ENCODE measurements around the gene AIF1.

AIF1 gene

DNA sequence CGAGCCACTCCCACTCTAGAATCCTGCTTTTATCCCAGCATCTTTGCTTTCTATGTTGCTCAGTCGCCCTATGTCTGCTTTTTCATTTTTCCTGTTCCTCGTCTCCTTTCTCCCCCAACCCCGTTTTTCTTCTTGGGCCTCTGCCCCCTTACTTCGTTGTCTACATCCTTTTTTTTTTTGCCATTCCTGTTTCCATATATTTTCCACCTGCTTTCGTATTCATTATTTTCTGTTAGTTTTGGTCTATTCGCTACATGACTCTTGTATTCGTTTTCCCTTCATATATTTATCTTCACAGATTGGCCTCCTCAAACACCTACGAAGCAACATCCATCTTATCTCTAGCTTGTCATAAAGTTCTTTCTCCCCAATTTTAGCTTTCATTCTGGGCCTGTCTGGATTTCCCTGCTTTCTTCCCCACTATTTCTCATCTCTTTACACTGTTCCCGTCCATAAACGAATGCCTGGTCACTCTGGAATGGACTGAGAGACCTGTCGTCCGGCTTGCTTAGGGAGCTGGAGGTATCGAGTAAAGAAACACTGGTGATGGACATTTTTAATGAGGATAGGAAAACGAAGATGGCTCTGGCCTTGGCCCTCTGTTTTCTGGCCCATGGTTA, 6.4 kb downstream of the AIF1 start:
- no peak for DNase-seq

DNA sequence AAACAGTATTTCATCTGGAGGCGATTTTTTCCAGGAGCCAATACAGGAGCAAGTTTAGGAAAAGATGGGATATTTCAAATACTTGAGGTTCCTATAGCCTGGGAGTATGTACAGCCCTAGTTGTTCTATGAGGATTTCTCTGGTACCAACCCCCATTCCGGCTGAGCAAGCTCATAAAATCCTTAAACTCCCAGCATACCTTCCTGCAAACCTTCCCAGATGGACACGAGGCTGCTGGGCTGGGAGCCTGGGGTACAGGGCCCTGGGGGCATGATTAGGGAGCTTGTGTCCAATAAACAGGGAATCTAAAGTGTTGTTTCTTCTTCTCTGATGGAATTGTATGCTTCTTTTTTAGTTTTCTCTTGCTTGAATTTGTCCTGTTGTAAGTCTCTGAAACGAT, 7.0 kb downstream of the AIF1 start:
- no peak for DNase-seq

DNA sequence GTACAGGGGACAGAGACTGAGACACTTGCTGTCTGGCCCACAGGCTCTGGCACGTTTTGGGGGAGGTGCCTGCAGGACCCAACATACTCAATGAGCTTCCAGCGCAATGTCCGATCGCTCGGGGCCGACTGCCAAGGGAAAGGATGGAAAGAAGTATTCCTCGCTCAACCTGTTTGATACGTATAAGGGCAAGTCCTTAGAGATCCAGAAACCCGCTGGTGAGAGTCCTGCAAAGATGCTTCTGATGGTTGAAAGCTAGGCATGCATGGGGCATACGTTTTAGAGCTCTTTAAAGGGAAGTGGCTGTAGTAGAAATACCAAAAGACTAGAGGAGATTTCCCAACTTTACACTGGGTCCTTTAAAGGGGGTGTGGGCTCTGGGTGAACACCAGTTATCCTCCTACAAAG, 7.7 kb downstream of the AIF1 start:
- DNase-seq: no peak

DNA sequence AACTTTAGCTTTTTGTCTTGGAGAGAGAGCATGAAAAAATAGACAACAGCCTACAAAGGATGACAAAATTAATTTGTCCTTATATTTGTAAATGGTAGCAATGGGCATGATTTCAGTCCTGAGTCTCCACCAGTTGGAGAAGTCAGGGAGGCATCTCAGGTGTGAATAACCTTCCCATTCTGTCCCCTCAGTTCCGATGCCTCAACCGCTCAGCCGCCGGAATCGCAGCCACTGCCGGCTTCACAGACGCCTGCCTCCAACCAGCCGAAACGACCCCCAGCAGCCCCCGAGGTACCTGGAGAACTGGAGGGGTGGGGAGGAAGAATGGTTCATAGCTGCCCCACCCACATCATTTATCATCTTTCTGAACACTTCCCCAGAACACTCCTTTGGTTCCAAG, 9.0 kb downstream of the AIF1 start:
- no peak for DNase-seq

DNA sequence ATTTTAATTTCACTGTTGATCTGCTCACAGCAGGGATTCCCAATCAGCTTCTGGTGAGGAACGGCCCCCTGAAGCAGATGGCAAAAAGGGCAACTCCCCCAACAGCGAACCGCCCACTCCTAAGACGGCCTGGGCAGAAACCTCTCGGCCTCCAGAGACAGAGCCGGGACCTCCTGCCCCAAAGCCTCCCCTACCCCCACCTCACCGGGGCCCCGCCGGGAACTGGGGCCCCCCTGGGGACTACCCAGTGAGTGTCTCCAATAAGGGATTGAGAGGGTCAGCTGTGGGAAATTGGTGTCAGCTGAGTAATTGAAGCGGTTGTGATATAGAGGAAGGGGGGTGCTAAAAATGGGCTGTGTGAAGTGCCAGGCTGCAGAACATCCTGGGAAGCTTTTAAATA, 11.9 kb downstream of the AIF1 start:
- DNase-seq: no peak

DNA sequence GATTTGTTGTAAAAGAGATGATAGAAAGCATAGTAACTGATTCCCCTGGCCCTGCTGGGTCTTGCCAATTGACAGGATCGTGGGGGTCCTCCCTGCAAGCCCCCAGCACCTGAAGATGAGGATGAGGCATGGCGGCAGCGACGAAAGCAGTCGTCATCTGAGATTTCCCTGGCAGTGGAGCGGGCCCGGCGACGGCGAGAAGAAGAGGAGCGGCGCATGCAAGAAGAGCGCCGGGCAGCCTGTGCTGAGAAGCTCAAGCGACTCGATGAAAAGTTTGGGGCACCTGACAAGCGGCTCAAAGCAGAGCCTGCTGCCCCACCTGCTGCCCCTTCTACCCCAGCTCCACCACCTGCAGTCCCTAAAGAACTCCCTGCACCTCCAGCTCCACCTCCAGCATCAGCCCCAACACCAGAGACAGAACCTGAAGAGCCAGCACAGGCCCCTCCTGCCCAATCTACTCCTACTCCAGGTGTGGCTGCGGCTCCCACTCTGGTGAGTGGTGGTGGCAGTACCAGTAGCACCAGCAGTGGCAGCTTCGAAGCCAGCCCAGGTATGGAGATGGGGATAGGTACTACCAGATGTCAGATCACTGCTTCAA, 12.8 kb downstream of the AIF1 start:
- no peak for DNase-seq

DNA sequence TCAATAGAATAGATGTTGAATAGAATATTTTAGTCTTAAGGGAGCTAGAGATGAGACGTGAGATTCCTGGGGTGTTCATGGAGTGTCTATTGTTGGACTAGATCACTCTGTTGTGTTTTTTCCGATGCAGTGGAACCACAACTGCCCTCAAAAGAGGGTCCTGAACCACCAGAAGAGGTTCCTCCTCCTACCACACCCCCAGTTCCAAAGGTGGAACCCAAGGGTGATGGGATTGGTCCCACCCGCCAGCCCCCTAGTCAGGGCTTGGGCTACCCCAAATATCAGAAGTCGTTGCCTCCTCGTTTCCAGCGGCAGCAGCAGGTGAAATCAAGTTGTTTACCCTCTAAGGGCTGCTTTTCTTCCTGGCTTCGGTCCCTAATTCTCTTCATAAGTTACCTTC, 14.0 kb downstream of the AIF1 start:
- DNase-seq: no peak

DNA sequence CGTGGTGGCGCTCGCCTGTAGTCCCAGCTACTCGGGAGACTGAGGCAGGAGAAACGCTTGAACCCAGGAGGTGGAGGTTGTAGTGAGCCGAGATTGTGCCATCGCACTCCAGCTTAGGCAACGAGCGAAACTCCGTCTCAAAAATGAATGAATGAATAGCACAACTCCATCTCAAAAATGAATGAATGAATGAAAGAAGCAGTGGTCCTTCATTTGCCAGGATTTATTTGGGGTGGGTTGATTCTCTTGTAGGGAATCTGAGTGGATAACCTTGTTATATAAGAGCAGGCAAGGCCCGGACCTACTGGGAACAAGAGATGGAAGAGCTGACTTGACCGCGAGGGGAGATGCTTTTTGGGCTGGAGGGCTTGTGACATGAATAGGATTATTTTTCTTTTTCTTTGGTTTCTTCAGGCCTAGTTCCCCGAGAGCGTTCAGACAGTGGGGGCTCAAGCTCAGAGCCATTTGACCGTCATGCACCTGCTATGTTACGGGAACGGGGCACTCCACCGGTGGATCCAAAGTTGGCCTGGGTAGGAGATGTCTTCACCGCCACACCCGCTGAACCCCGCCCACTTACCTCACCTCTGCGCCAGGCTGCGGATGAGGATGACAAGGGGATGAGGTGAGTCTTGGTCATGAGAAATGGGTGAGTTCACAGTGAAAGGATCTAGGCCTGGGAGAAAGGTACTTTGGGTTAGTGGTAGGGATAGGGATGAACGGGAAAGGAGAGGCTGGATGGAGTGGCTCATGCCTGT, 15.3 kb downstream of the AIF1 start:
- DNase-seq: no peak

DNA sequence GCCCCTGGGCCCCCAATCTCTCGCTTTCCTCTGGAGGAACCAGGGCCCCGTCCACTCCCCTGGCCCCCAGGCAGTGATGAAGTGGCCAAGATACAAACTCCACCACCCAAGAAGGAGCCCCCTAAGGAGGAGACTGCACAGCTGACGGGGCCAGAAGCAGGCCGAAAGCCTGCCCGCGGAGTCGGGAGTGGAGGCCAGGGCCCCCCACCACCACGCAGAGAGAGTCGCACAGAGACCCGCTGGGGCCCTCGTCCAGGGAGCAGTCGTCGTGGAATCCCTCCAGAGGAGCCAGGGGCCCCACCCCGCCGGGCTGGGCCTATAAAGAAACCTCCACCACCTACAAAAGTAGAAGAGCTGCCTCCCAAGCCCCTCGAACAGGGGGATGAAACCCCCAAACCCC, 16.2 kb downstream of the AIF1 start:
- no peak for DNase-seq

DNA sequence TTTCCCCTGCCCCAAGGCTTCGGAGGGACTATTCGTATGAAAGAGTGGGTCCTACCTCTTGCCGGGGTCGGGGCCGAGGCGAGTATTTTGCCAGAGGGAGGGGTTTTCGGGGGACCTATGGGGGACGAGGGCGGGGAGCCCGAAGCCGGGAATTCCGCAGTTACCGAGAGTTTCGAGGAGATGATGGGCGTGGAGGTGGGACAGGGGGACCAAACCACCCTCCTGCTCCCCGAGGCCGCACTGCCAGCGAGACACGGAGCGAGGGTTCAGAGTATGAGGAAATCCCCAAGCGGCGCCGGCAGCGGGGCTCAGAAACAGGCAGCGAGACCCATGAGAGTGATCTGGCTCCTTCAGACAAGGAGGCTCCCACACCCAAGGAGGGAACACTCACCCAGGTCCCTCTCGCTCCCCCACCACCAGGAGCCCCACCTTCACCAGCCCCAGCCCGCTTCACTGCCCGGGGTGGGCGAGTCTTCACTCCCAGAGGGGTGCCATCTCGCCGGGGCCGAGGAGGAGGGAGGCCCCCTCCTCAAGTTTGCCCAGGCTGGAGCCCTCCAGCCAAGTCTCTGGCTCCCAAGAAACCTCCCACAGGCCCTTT, 16.7 kb downstream of the AIF1 start:
- no peak for DNase-seq

DNA sequence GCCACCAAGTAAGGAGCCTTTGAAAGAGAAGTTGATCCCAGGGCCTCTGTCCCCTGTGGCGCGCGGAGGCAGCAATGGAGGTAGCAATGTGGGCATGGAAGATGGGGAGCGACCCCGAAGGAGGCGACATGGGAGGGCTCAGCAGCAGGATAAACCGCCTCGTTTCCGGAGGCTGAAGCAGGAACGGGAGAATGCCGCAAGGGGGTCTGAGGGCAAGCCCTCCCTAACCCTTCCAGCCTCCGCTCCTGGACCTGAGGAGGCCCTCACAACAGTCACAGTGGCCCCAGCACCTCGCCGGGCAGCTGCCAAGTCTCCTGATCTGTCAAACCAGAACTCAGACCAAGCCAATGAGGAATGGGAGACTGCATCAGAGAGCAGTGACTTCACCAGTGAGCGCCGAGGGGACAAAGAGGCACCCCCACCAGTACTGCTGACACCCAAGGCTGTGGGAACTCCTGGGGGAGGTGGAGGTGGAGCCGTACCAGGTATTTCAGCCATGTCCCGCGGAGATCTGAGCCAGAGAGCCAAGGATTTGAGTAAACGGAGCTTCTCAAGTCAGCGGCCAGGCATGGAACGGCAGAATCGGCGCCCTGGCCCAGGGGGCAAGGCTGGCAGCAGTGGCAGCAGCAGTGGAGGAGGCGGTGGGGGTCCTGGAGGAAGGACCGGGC, 17.4 kb downstream of the AIF1 start:
- no peak for DNase-seq

DNA sequence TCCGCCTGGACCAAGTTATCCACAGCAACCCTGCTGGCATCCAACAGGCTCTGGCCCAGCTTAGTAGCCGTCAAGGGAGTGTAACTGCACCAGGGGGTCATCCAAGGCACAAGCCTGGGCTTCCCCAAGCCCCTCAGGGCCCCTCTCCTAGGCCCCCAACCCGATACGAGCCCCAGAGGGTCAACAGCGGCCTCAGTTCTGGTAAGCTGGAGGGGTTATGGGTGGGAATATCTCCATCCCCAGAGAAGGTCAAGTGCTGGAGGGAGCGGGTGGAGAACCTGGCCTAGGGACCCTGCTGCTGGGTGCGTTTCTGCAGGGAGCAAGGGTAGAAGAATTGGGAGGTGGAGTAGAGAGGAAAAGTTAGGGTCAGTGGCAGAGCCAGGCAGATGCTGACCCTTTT, 18.4 kb downstream of the AIF1 start:
- DNase-seq: no peak

DNA sequence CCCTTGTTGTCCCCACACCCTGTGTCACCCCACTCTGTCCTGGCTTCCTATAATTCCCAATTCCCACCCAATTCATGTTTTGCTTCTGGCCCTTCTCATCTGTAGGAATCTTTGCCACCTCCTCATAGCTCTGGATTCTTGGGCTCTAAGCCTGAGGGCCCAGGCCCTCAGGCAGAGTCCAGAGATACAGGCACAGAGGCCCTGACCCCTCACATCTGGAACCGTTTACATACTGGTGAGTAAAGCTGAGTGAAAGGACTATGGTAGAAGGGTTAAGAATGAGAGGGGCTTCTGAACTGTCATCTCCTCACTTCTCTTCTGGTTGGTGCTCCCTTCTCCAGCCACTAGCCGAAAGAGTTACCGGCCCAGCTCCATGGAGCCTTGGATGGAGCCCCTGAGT, 19.1 kb downstream of the AIF1 start:
- no peak for DNase-seq

DNA sequence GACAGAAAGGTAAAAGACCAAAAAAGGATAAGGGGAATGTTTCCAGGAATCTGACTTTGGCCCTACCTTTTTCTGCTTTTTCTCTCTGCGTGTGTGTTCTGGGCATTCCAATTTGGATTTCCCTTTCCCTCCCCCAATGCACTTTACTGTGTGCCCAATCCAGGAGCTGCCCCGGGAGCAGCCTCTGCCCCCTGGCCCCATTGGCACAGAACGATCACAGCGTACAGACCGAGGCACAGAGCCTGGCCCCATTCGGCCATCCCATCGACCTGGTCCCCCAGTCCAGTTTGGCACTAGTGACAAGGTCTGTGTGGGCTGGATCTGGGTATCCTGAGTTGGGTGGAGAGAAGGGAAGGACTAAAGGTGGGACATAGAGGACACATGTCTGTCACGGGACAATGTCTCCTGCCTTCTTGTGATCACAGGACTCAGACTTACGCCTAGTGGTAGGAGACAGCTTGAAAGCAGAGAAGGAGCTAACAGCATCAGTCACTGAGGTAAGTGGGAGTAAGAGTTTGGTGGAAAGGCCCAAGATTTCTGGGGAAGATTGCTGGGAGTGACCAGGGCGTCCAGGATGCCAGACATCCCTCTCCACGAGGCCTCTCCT, 20.0 kb downstream of the AIF1 start:
- no peak for DNase-seq

DNA sequence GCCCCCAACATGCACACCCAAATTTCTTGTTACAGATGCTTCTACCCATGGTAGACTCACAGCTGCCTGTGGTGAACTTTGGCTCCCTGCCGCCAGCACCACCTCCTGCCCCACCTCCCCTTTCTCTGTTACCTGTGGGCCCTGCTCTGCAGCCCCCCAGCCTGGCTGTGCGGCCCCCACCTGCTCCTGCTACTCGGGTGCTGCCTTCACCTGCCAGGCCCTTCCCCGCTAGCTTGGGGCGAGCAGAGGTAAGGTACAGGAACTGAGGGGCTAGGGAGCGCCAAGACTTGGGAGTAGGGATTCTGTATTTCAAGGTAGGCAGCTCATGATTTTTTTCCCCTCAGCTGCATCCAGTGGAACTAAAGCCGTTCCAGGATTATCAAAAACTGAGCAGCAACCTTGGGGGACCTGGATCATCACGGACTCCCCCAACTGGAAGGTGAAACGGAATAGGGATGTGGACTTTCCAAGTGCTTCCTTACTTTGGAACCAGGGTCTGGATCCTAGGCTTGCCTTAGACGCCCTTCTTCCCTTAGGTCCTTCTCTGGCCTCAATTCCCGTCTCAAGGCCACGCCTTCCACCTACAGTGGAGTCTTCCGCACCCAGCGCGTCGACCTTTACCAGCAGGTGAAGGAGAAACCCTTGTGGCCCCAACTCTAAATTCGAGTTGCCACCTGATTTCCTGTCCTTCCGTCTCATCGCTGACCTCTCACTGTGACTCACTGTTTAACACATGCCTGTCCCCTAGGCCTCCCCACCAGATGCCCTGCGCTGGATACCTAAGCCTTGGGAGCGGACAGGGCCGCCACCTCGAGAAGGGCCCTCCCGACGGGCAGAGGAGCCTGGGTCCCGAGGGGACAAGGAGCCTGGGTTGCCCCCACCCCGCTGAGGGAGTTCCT, 21.9 kb downstream of the AIF1 start:
- DNase-seq: no peak

DNA sequence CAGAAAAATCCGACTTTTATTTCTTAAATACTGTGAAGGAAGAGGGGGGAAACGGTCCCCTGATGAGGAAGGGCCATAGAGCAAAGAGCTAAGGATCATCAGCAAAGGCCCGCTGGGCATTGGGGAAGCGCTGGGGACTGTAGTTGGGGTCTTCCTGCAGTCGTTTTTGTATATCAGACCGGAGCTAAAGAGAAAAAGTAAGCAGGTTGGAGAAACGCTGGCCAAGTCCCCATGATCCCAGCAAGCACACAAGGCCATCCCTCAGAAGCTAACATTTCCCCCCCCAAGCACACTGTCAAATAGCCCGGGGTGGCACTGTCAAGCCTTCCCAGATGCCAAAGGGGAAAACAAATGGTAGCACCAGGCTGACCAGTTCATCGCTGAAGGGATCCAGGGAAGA, 24.0 kb downstream of the AIF1 start:
- DNase-seq: no peak

DNA sequence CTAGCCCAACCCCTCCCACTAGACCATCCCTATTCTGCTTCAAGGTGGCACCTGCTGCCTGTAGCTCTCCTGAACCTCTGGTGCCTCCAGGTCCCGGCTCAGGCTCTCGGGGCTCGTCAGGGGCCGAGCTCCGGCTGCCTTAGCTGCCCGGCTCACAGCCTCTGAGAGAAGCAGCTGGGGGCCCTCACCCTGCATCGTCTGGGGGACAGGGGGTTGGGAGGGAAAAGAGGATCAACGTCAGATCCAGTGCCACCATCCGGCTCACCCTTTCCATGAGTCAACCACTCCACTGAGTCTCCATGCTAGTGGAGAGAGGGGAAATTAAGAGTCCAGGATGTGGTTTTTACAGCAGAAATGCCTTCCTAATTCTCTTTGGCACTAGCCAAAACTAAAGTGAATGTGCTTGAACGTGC, 24.4 kb downstream of the AIF1 start:
- no peak for DNase-seq

DNA sequence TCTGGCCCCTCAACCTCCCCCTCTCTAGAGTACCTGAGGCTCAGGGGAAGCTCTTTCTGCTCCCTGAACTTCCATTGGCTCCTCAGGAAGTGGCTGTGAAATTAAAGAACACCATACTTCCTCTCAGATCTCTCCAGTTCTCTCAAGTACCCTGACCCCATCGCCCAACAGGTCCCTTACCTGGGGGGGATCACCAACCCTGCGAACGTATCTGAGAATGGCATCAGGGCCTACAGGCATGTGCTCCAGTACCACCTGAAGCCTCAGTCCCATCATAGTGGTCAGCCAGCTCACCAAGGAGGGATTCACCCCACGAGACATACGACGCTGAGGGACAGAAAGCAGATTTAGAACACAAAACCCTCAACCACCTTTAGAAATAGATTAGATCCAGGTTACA, 25.6 kb downstream of the AIF1 start:
- no peak for DNase-seq

DNA sequence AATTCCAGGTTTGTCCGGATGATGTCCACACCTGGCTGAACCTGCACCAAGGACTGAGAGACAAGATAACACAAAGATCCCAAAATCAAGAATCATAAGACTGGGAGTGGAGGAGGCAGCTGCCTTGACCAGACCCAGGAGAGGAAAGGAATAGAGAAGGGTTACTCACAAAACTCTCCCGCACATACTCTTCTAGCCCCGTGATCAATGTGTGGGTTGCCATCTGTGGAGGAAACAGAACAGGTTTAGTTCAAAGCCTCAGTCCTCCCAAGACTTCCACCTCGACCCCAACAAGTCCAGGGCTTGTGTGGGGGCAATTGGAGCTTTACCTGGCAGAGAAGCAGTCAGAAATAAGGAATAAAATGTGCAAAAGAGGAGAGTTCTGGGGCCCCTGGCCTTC, 26.3 kb downstream of the AIF1 start:
- no peak for DNase-seq

DNA sequence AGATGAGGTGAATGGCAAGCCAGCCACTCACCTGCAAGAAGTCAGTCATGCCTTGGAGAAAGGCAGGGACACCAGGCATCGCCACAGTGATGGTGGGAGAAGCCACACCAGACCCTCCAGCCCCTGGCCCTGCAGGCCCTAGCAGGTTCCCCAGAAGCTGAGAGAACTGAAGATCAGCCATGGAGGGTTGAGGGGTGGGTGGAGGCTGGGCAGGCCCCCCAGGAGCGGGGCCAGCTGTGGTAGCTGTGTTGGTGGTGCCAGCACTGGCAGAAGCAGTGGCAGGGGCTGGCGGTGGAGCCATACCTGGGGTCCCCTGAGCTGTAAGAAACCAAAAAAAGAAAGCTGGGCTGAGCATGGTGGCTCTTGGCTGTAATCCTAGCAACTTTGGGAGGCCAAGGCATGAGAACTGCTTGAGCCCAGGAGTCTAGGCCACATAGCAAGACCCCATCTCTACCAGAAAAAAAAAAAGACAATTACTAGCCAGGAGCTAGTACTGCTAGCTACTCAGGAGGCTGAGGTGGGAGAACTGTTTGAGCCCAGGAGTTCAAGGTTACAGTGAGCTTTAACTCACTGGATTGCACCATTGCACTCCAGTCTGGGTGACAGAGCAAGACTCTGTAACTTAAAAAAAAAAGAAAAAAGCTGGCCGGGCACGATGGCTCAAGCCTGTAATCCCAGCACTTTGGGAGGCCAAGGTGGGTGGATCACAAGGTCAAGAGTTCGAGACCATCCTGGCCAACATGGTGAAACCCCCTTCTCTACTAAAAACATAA, 27.9 kb downstream of the AIF1 start:
- DNase-seq: no peak

DNA sequence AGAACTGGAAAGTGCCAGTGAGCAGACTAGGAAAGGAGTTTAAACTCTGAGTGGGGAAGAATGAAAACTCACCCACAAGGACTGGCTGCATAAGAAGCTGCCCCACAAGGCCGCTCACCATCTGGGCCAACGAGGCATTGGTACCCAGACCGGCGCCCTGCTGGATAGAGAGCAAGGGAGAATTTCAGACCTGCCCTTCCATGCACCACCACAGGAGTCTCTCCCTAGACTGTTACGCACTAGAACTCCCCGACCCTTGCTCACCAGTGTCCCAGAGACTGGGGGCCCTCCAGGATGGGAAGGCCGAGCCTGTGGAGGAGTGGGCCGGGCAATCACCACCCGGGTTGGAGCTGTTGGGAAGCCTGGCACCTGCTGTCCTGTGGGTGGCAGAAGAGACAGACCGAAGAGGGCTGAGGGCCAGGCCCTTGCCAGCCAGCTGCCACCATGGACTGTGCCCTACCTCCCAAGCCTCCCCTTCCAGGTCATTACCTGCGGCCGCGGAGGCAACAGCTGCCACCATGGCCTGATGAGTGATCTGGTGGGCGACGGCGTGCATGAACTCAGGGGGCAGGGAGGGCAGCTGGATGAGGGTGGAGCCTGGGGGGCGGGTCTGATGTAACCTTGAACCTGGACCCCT, 28.9 kb downstream of the AIF1 start:
- no peak for DNase-seq

Measured in CD4-positive, alpha-beta T cell treated with Interleukin-17A for 4 hours (primary cell).